CD4-positive, alpha-beta T cell treated with Interleukin-12 subunit alpha and Interleukin-12 subunit beta, for 1 hour (primary cell): ENCODE measurements around the gene PRPSAP2.

Experiments
- DNase-seq: peaks from one replicate; pipeline ENCODE4 v3.0.0-alpha.2; 2020

Gene PRPSAP2

GRCh38 chr17:18964018-18964351 lies 106.1 kb downstream of the PRPSAP2 start:
- no peak for DNase-seq

GRCh38 chr17:18964550-18964949 lies 106.6 kb downstream of the PRPSAP2 start:
- no peak for DNase-seq

- no peak for DNase-seq
Measured at GRCh38 chr17:18965530-18966236, 107.8 kb downstream of the PRPSAP2 start.

GRCh38 chr17:18966831-18967624 lies 109.1 kb downstream of the PRPSAP2 start:
- DNase-seq = no peak

- DNase-seq = no peak
Measured at GRCh38 chr17:18967916-18968315, 110.0 kb downstream of the PRPSAP2 start.

- no peak for DNase-seq
Measured at GRCh38 chr17:18968345-18968744, 110.4 kb downstream of the PRPSAP2 start.

GRCh38 chr17:18968945-18969887 lies 111.3 kb downstream of the PRPSAP2 start:
- no peak for DNase-seq

GRCh38 chr17:18970582-18971480 lies 112.9 kb downstream of the PRPSAP2 start:
- DNase-seq = no peak

GRCh38 chr17:18971801-18972200 lies 113.9 kb downstream of the PRPSAP2 start:
- no peak for DNase-seq

- DNase-seq = no peak
Measured at GRCh38 chr17:18974407-18975149, 116.6 kb downstream of the PRPSAP2 start.

GRCh38 chr17:18975597-18975996 lies 117.7 kb downstream of the PRPSAP2 start:
- DNase-seq = no peak

- no peak for DNase-seq
Measured at GRCh38 chr17:18976201-18976600, 118.3 kb downstream of the PRPSAP2 start.

GRCh38 chr17:18977021-18977420 lies 119.1 kb downstream of the PRPSAP2 start:
- DNase-seq = no peak

- no peak for DNase-seq
Measured at GRCh38 chr17:18977646-18978045, 119.7 kb downstream of the PRPSAP2 start.

GRCh38 chr17:18978050-18978449 lies 120.1 kb downstream of the PRPSAP2 start:
- DNase-seq = no peak

GRCh38 chr17:18978655-18979054 lies 120.7 kb downstream of the PRPSAP2 start:
- no peak for DNase-seq
